ENCODE measurements around the gene KCTD11. TPM values are rescaled to one million over a fixed set of nuclear protein-coding genes. Genes with fewer than 3 reads are reported as not detected.
A peak's percentile ranks its signal among the peaks of the same experiment; 100 is the strongest.

The KCTD11 gene
- total RNA-seq, 4 donors from 2014 or later = 3.6 to 7.0 (median 4.6) TPM

- peaks cover 22 to 49% (median 32%) of the 10 kb centered on the region in 3 donors for H3K27me3 ChIP-seq
Measured at GRCh38 chr17:7340179-7340578, 11.8 kb upstream of the KCTD11 start.

GRCh38 chr17:7341842-7342241 is 10.1 kb upstream of the KCTD11 start:
- in situ Hi-C loops (cut with MboI; ENCODE audit: low sequenced_read_pairs in 4 of 4) = loop anchor here in 1 of 4 donors (10.0 to 25.0 kb wide), 2 partner anchors 223 to 305 kb away; partner anchors contain the start of genes SENP3, SLC16A11 and SLC16A13
- Histone ChIP-seq H3K36me3 (no peaks in the 10 kb centered on the region), H3K27me3 (peaks cover 10 to 34% (median 19%) of the 10 kb centered on the region in 3 donors), H3K9me3 (no peaks in the 10 kb centered on the region), H3K4me1 (peaks cover 0 to 6% of the 10 kb centered on the region in 2 donors), H3K4me3 (no peak overlapping the region), H3K27ac (no peak overlapping the region)
- DNase-seq (no peak), ATAC-seq (no peak)
- TF ChIP-seq POLR2A (IDR thresholded peaks at IDR 0.05) (no peak), CTCF (IDR thresholded peaks at IDR 0.05 in 4 of 5, conservative IDR thresholded peaks at IDR 0.05 in 1 of 5) (no peak)
- intact Hi-C loops (cut with DNase I; ENCODE audit: low total_unique reads) = loop anchor here (10.0 kb wide), 1 partner anchor 297 kb away; the partner anchor contains the start of gene SLC16A11

More at GRCh38 chr17:7340179-7340578, 11.8 kb upstream of the KCTD11 start:
- TF ChIP-seq POLR2A (IDR thresholded peaks at IDR 0.05) (no peak), CTCF (IDR thresholded peaks at IDR 0.05 in 4 of 5, conservative IDR thresholded peaks at IDR 0.05 in 1 of 5) (no peak)
- Histone ChIP-seq H3K36me3 (no peaks in the 10 kb centered on the region), H3K27ac (no peak overlapping the region), H3K4me3 (no peak overlapping the region), H3K4me1 (peaks cover 0 to 6% of the 10 kb centered on the region in 2 donors), H3K9me3 (no peaks in the 10 kb centered on the region)
- no peak for DNase-seq
- in situ Hi-C loops (cut with MboI; ENCODE audit: low sequenced_read_pairs in 4 of 4) (loop anchor here in 1 of 4 donors (10.0 to 25.0 kb wide), 2 partner anchors 225 to 303 kb away; partner anchors contain the start of genes SENP3, SLC16A11 and SLC16A13), intact Hi-C loops (cut with DNase I; ENCODE audit: low total_unique reads) (loop anchor here (10.0 kb wide), 1 partner anchor 295 kb away; the partner anchor contains the start of gene SLC16A11)
- peak; percentile 67 to 91 for ATAC-seq

- Histone ChIP-seq H3K27me3 (peaks cover 10 to 22% (median 12%) of the 10 kb centered on the region in 3 donors), H3K9me3 (no peaks in the 10 kb centered on the region), H3K36me3 (no peaks in the 10 kb centered on the region), H3K27ac (no peak overlapping the region), H3K4me1 (peaks cover 5 to 6% of the 10 kb centered on the region in 2 donors), H3K4me3 (no peak overlapping the region)
- in situ Hi-C loops (cut with MboI; ENCODE audit: low sequenced_read_pairs in 4 of 4) (loop anchor here in 1 of 4 donors (10.0 to 25.0 kb wide), 2 partner anchors 222 to 306 kb away; partner anchors contain the start of genes SENP3, SLC16A11 and SLC16A13), intact Hi-C loops (cut with DNase I; ENCODE audit: low total_unique reads) (loop anchor here (10.0 kb wide), 1 partner anchor 298 kb away; the partner anchor contains the start of gene SLC16A11)
- TF ChIP-seq POLR2A (IDR thresholded peaks at IDR 0.05) = no peak
- no peak for TF ChIP-seq CTCF (IDR thresholded peaks at IDR 0.05 in 4 of 5, conservative IDR thresholded peaks at IDR 0.05 in 1 of 5)
- ATAC-seq (no peak), DNase-seq (no peak)
Measured at GRCh38 chr17:7343250-7343649, 8.7 kb upstream of the KCTD11 start.

GRCh38 chr17:7346761-7347614 is 5.0 kb upstream of the KCTD11 start:
- no peaks in the 10 kb centered on the region for H3K36me3 ChIP-seq
- in situ Hi-C loops (cut with MboI; ENCODE audit: low sequenced_read_pairs in 4 of 4) (loop anchor here in 1 of 4 donors (10.0 to 25.0 kb wide), 2 partner anchors 218 to 310 kb away; partner anchors contain the start of genes SENP3, SLC16A11 and SLC16A13), intact Hi-C loops (cut with DNase I; ENCODE audit: low total_unique reads) (loop anchor here (10.0 kb wide), 1 partner anchor 302 kb away; the partner anchor contains the start of gene SLC16A11)
- DNase-seq (no peak), ATAC-seq (no peak)
- H3K27me3 ChIP-seq = peaks cover 0 to 3% (median 0%) of the 10 kb centered on the region in 3 donors
- H3K9me3 ChIP-seq = no peaks in the 10 kb centered on the region
- peak overlapping the region in 2 of 4 donors; percentile 57 to 96 for H3K27ac ChIP-seq
- no peak overlapping the region for H3K4me3 ChIP-seq
- TF ChIP-seq CTCF (IDR thresholded peaks at IDR 0.05 in 4 of 5, conservative IDR thresholded peaks at IDR 0.05 in 1 of 5) (no peak), POLR2A (IDR thresholded peaks at IDR 0.05) (no peak)
- peaks cover 13 to 30% of the 10 kb centered on the region in 2 donors for H3K4me1 ChIP-seq

All from gastrocnemius medialis (tissue), 4 donors.